SU-DHL-6 (cell line): Measurements from ENCODE around the gene UACA.

ENCODE experiments used
- EZH2phosphoT487 ChIP-seq: fragments of 200-600 bp; sonication (generic), shearing (Covaris generic); conservative IDR thresholded peaks from 2 replicates; pipeline ENCODE4 v1.6.1; 2018; ENCODE audit warnings: mild to moderate bottlenecking, antibody characterized with exemption, low read length, moderate library complexity, mixed read lengths
- TF ChIP-seq, protein P1 (sequence below): fragments of 200-600 bp; sonication (generic); IDR thresholded peaks from one replicate; pipeline ENCODE4 v1.5.1; 2017; ENCODE audit warnings: antibody characterized with exemption, mild to moderate bottlenecking, low read length, moderate library complexity; ENCODE audit not compliant: insufficient read depth, poor library complexity, severe bottlenecking

DNA sequence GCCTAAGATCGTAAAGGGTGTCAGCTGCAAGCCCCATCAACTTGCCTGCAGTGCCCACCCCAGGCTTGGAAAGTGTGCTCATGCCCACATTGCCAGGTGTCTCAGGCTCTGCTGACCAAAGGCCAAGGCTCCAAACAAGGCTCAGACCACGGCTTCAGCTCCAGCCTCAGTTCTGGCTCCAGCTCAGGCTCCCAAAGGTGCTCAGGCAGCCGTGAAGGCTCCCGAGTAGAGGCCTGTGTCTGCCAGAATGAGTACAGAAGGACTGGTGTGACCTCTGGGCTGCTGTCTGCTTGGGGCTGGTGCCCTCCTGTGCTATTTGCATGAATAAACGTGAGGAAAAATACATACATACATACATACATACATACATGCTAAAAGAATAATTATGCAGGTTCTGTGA, 27.9 kb upstream of the UACA start:
- TF ChIP-seq, protein P1, sequence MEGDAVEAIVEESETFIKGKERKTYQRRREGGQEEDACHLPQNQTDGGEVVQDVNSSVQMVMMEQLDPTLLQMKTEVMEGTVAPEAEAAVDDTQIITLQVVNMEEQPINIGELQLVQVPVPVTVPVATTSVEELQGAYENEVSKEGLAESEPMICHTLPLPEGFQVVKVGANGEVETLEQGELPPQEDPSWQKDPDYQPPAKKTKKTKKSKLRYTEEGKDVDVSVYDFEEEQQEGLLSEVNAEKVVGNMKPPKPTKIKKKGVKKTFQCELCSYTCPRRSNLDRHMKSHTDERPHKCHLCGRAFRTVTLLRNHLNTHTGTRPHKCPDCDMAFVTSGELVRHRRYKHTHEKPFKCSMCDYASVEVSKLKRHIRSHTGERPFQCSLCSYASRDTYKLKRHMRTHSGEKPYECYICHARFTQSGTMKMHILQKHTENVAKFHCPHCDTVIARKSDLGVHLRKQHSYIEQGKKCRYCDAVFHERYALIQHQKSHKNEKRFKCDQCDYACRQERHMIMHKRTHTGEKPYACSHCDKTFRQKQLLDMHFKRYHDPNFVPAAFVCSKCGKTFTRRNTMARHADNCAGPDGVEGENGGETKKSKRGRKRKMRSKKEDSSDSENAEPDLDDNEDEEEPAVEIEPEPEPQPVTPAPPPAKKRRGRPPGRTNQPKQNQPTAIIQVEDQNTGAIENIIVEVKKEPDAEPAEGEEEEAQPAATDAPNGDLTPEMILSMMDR = no peak
- no peak for TF ChIP-seq EZH2phosphoT487
